SK-N-MC (cell line): ENCODE results near the gene SEPTIN6.
"Not testable (repeated sequence)": the region's sequence is repeated elsewhere in the genome, so short reads cannot be mapped to it uniquely, and the experiment has no call there.

Source experiments
- DNase-seq: peaks from one replicate; pipeline ENCODE4 v3.0.0-alpha.2; 2011; ENCODE audit warnings: low read depth, low spot score
- H3K27ac ChIP-seq: fragments of 200-600 bp; sonication (generic); 2 replicates; pipeline ENCODE4 v1.5.1; 2016; ENCODE audit warnings: mixed run types
- H3K36me3 ChIP-seq: fragments of 200-600 bp; sonication (generic); 2 replicates; pipeline ENCODE4 v1.6.1; 2017; ENCODE audit warnings: antibody characterized with exemption, low read length, mixed read lengths; ENCODE audit not compliant: insufficient read depth
- H3K4me3 ChIP-seq: fragments of 200-600 bp; sonication (generic); 2 replicates; pipeline ENCODE4 v1.5.1; 2016
- H3K9ac ChIP-seq: fragments of 200-600 bp; sonication (generic); 2 replicates; pipeline ENCODE4 v1.8.0; 2017; ENCODE audit warnings: mixed run types, mixed read lengths; ENCODE audit not compliant: insufficient read length
- H3K9me3 ChIP-seq: fragments of 200-600 bp; sonication (generic); 2 replicates; pipeline ENCODE4 v1.6.1; 2017; ENCODE audit warnings: low read depth, mild to moderate bottlenecking, antibody characterized with exemption, low read length, moderate library complexity, mixed read lengths
- EZH2 ChIP-seq: fragments of 200-600 bp; sonication (generic); IDR thresholded peaks from one replicate; pipeline ENCODE4 v1.6.1; 2017; ENCODE audit warnings: antibody characterized with exemption
- FOXP2 ChIP-seq: optimal IDR thresholded peaks from 2 replicates; pipeline ENCODE3; 2011; ENCODE audit warnings: mild to moderate bottlenecking, moderate library complexity; ENCODE audit not compliant: insufficient read depth; ENCODE audit errors: extremely low read length, control extremely low read depth
- POLR2AphosphoS5 ChIP-seq: IDR thresholded peaks from 2 replicates; pipeline ENCODE4 v1.6.1; 2012; ENCODE audit warnings: mild to moderate bottlenecking, low read depth, low read length, borderline replicate concordance

SEPTIN6 gene

GRCh38 chrX:119672426-119672825 lies 20.5 kb downstream of the SEPTIN6 start:
- Histone ChIP-seq H3K27ac (no peak overlapping the region), H3K4me3 (no peak overlapping the region), H3K9me3 (no peaks in the 10 kb centered on the region), H3K9ac (no peak overlapping the region), H3K36me3 (no peaks in the 10 kb centered on the region)
- TF ChIP-seq POLR2AphosphoS5 = no peak
- TF ChIP-seq FOXP2 = no peak
- no peak for TF ChIP-seq EZH2
- no peak for DNase-seq

DNA sequence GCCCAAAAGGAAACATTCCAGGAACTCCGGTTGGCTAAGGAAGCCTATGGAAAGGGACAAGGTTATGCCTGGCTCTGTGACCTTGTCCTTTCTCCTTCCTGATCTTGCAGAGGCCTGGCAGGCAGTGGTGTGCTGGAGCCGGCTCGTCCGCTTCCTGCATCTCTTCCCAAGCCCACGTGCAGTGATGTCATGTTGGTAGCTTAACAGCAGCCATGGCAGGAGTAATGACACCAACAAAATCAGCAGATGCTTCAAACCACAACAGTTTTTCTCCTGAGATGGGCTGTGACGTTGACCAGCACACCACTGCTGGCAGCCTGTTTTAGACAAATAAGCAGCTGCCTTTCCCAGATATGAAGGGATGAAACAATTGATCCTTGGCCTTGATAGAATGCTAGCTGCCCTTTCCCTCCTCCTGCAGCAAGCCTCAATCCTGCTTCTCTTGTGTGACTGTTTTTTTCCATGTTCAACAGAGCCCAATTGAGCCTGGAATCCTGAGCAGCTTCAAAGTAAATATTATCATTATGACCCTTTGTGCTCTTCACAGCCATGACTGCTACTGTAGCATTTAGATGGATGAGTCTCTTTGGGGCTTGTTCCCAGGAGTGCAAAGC lies 23.4 kb downstream of the SEPTIN6 start:
- TF ChIP-seq EZH2 (no peak), POLR2AphosphoS5 (no peak), FOXP2 (no peak)
- Histone ChIP-seq H3K27ac (no peak overlapping the region), H3K36me3 (no peaks in the 10 kb centered on the region), H3K9me3 (no peaks in the 10 kb centered on the region), H3K4me3 (no peak overlapping the region), H3K9ac (no peak overlapping the region)
- no peak for DNase-seq

GRCh38 chrX:119667111-119667878 lies 25.7 kb downstream of the SEPTIN6 start:
- DNase-seq = no peak

DNA sequence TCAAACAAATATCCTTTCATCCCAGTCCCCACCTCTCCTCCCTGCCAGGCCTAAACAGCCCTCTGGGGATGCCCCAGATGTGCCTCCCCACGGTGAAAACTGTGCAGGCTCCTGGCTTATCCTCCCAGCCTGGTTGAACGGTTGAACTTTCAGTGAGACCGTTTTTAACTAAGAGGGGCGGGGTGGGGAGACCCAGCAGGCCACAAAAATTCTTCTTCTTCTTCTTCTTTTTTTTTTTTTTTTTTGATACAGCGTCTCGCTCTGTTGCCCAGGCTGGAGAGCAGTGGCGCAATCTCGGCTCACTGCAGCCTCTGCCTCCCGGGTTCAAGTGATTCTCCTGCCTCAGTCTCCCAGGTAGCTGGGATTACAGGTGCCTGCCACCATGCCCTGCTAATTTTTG lies 28.1 kb downstream of the SEPTIN6 start:
- not testable (repeated sequence) for H3K9ac ChIP-seq, H3K36me3 ChIP-seq, H3K9me3 ChIP-seq, H3K27ac ChIP-seq, H3K4me3 ChIP-seq, DNase-seq

More at GRCh38 chrX:119667111-119667878, 25.7 kb downstream of the SEPTIN6 start:
- Histone ChIP-seq H3K9ac (no peak overlapping the region), H3K9me3 (no peaks in the 10 kb centered on the region), H3K27ac (no peak overlapping the region), H3K4me3 (no peak overlapping the region), H3K36me3 (no peaks in the 10 kb centered on the region)
- TF ChIP-seq FOXP2 (no peak), POLR2AphosphoS5 (no peak), EZH2 (no peak)

GRCh38 chrX:119661486-119661885 lies 31.5 kb downstream of the SEPTIN6 start:
- H3K27ac ChIP-seq = no peak overlapping the region
- H3K9ac ChIP-seq = no peak overlapping the region
- no peaks in the 10 kb centered on the region for H3K36me3 ChIP-seq
- H3K9me3 ChIP-seq = no peaks in the 10 kb centered on the region
- no peak for TF ChIP-seq EZH2
- no peak for DNase-seq
- H3K4me3 ChIP-seq = no peak overlapping the region

GRCh38 chrX:119659522-119659921 lies 33.4 kb downstream of the SEPTIN6 start:
- no peaks in the 10 kb centered on the region for H3K36me3 ChIP-seq

GRCh38 chrX:119655125-119655524 lies 37.8 kb downstream of the SEPTIN6 start:
- Histone ChIP-seq H3K27ac (no peak overlapping the region), H3K36me3 (no peaks in the 10 kb centered on the region), H3K9ac (no peak overlapping the region), H3K4me3 (no peak overlapping the region), H3K9me3 (no peaks in the 10 kb centered on the region)
- TF ChIP-seq FOXP2 = no peak
- TF ChIP-seq EZH2 = no peak
- no peak for TF ChIP-seq POLR2AphosphoS5
- DNase-seq = no peak

More at GRCh38 chrX:119659522-119659921, 33.4 kb downstream of the SEPTIN6 start:
- Histone ChIP-seq H3K4me3 (no peak overlapping the region), H3K9me3 (no peaks in the 10 kb centered on the region), H3K9ac (no peak overlapping the region), H3K27ac (no peak overlapping the region)
- no peak for TF ChIP-seq FOXP2
- TF ChIP-seq EZH2 = no peak
- no peak for TF ChIP-seq POLR2AphosphoS5
- DNase-seq = no peak

DNA sequence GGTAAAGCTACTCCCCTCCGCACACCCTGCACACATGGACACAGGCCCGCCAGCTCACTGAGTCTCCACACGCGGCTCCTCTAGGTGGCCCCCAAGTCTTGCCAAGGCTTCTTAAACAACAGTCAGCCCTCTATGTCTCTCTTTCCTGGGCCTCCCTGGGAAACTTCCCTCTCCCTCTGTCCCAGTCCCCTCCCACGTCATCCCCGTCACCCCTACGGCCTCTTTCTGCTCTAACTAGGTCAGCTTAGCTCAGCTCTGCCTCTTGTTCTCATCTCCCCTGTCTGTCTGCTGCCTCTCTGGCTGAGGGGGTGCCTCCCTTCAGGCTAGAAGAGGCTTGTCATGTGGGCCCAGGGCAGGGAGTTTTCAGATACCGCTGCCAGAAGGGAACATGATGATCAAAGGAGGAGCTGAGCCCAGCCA lies 38.8 kb downstream of the SEPTIN6 start:
- Histone ChIP-seq H3K9ac (no peak overlapping the region), H3K9me3 (no peaks in the 10 kb centered on the region), H3K36me3 (no peaks in the 10 kb centered on the region), H3K4me3 (no peak overlapping the region), H3K27ac (no peak overlapping the region)
- TF ChIP-seq FOXP2 = no peak
- no peak for TF ChIP-seq EZH2
- no peak for TF ChIP-seq POLR2AphosphoS5
- no peak for DNase-seq

DNA sequence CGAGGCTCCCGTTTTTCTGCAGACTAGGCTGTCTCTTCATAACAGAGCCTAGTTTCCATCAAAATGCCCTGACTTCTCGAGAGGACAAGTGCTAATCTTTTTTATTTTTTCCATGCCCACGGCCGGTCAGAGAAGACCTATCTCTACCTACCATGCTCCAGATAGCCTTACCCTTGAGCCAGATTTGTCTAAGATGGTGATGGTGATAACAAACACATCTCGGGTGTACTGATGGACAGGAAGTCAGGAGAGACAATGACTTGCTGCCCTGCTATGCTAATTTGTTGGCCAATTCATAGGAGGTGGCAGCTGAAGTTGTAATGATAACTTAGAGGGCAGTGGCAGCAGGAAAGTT lies 44.6 kb downstream of the SEPTIN6 start:
- Histone ChIP-seq H3K9ac (no peak overlapping the region), H3K9me3 (no peaks in the 10 kb centered on the region), H3K27ac (no peak overlapping the region), H3K36me3 (no peaks in the 10 kb centered on the region), H3K4me3 (no peak overlapping the region)
- TF ChIP-seq EZH2 = no peak
- DNase-seq = no peak
